WTC11 (cell line): Measurements from ENCODE around the gene BDH1. TPM values are rescaled to one million over a fixed set of nuclear protein-coding genes. Genes with fewer than 3 reads are reported as not detected.

ENCODE experiments used
- ATAC-seq: fragments of 200-7000 bp; cut with Tn5 transposase; 2 replicates; pipeline ENCODE4 v1.10.0; 2021; ENCODE audit warnings: mild to moderate bottlenecking, moderate library complexity
- CTCF ChIA-PET: fragments of 300-600 bp; sonication (Branson Sonifier 250); formaldehyde crosslinking; loops from one replicate; lab custom pipeline; 2021; ENCODE audit warnings: antibody characterized with exemption; lab: Charles Lee
- POLR2A ChIA-PET: fragments of 350-600 bp; sonication (Branson Sonifier 250); formaldehyde crosslinking; loops from one replicate; lab custom pipeline; 2021; ENCODE audit warnings: antibody characterized with exemption; lab: Charles Lee
- DNase-seq: peaks from one replicate; pipeline ENCODE4 v3.0.0; 2021; ENCODE audit warnings: low spot score
- H3K27ac Mint-ChIP-seq: 2 replicates; pipeline ENCODE4 v1.8.0; 2021; ENCODE audit warnings: mixed read lengths
- H3K27me3 Mint-ChIP-seq: 2 replicates; pipeline ENCODE4 v1.8.0; 2021; ENCODE audit warnings: low read depth, mild to moderate bottlenecking, moderate library complexity, mixed read lengths
- H3K36me3 Mint-ChIP-seq: 2 replicates; pipeline ENCODE4 v1.8.0; 2021; ENCODE audit warnings: mixed read lengths
- H3K4me1 Mint-ChIP-seq: 2 replicates; pipeline ENCODE4 v1.8.0; 2022; ENCODE audit warnings: mixed read lengths
- H3K4me3 Mint-ChIP-seq: 2 replicates; pipeline ENCODE4 v1.8.0; 2021; ENCODE audit warnings: mild to moderate bottlenecking, moderate library complexity, mixed read lengths
- H3K9me3 Mint-ChIP-seq: 2 replicates; pipeline ENCODE4 v1.8.0; 2021; ENCODE audit warnings: mixed read lengths
- CBFB ChIP-seq: sonication (generic); formaldehyde crosslinking; IDR thresholded peaks from 2 replicates; pipeline ENCODE4 v1.8.1; 2022; ENCODE audit warnings: mild to moderate bottlenecking, low read depth, missing genetic modification reagents
- CREB1 ChIP-seq: sonication (generic); formaldehyde crosslinking; IDR thresholded peaks from 2 replicates; pipeline ENCODE4 v1.8.0; 2023; ENCODE audit warnings: mild to moderate bottlenecking, missing genetic modification reagents
- CREM ChIP-seq: sonication (generic); formaldehyde crosslinking; IDR thresholded peaks from 2 replicates; pipeline ENCODE4 v1.8.1; 2022; ENCODE audit warnings: mild to moderate bottlenecking, missing genetic modification reagents, moderate library complexity
- FOXJ3 ChIP-seq: sonication (generic); formaldehyde crosslinking; IDR thresholded peaks from 2 replicates; pipeline ENCODE4 v1.9.0; 2021; ENCODE audit warnings: missing genetic modification reagents, mild to moderate bottlenecking, borderline replicate concordance
- FOXP1 ChIP-seq: sonication (generic); formaldehyde crosslinking; IDR thresholded peaks from 2 replicates; pipeline ENCODE4 v1.8.0; 2022; ENCODE audit warnings: missing genetic modification reagents, mild to moderate bottlenecking, moderate library complexity, borderline replicate concordance
- GABPB1 ChIP-seq: sonication (generic); formaldehyde crosslinking; IDR thresholded peaks from 2 replicates; pipeline ENCODE4 v1.8.1; 2023; ENCODE audit warnings: mild to moderate bottlenecking, missing genetic modification reagents
- MXD4 ChIP-seq: fragments of 250-450 bp; sonication (Bioruptor Pico); IDR thresholded peaks from 2 replicates; pipeline ENCODE4 v1.8.0; 2021; ENCODE audit warnings: mild to moderate bottlenecking, moderate library complexity, borderline replicate concordance
- MYBL2 ChIP-seq: sonication (generic); formaldehyde crosslinking; IDR thresholded peaks from 2 replicates; pipeline ENCODE4 v1.8.1; 2023; ENCODE audit warnings: mild to moderate bottlenecking, moderate library complexity, missing genetic modification reagents
- NFE2L1 ChIP-seq: sonication (generic); formaldehyde crosslinking; IDR thresholded peaks from 2 replicates; pipeline ENCODE4 v1.8.1; 2023; ENCODE audit warnings: missing genetic modification reagents
- NFYB ChIP-seq: sonication (generic); formaldehyde crosslinking; conservative IDR thresholded peaks from 2 replicates; pipeline ENCODE4 v1.8.0; 2022; ENCODE audit warnings: low read depth, missing genetic modification reagents
- RORB ChIP-seq: fragments of 250-450 bp; sonication (Bioruptor Pico); IDR thresholded peaks from 2 replicates; pipeline ENCODE4 v1.9.0; 2021; ENCODE audit warnings: mild to moderate bottlenecking
- SMAD4 ChIP-seq: sonication (generic); formaldehyde crosslinking; IDR thresholded peaks from 2 replicates; pipeline ENCODE4 v1.8.0; 2022; ENCODE audit warnings: mild to moderate bottlenecking, missing genetic modification reagents
- TEAD1 ChIP-seq: sonication (generic); formaldehyde crosslinking; IDR thresholded peaks from 2 replicates; pipeline ENCODE4 v1.8.0; 2022; ENCODE audit warnings: mild to moderate bottlenecking, missing genetic modification reagents
- ZNF416 ChIP-seq: fragments of 250-450 bp; sonication (Bioruptor Pico); IDR thresholded peaks from 2 replicates; pipeline ENCODE4 v1.9.0; 2021; ENCODE audit warnings: mild to moderate bottlenecking, inconsistent platforms
- ZNF423 ChIP-seq: fragments of 250-450 bp; sonication (Bioruptor Pico); IDR thresholded peaks from 2 replicates; pipeline ENCODE4 v2.1.2; 2022; ENCODE audit warnings: mild to moderate bottlenecking, moderate library complexity
- total RNA-seq: library from RNA; stranded (reverse); gene quantifications from 3 replicates; pipeline ENCODE4 v1.2.3, GENCODE V29; 2021
- TF ChIP-seq, protein P1 (sequence below): sonication (generic); formaldehyde crosslinking; IDR thresholded peaks from 2 replicates; pipeline ENCODE4 v1.8.1; 2023; ENCODE audit warnings: mild to moderate bottlenecking, missing genetic modification reagents
- TF ChIP-seq, protein P2 (sequence below): sonication (generic); formaldehyde crosslinking; IDR thresholded peaks from 2 replicates; pipeline ENCODE4 v1.8.1; 2022; ENCODE audit warnings: mild to moderate bottlenecking, missing genetic modification reagents, moderate library complexity, borderline replicate concordance
- TF ChIP-seq, protein P3 (sequence below): sonication (generic); formaldehyde crosslinking; IDR thresholded peaks from 2 replicates; pipeline ENCODE4 v1.8.1; 2023; ENCODE audit warnings: mild to moderate bottlenecking, missing genetic modification reagents, moderate library complexity
- TF ChIP-seq, protein P4 (sequence below): sonication (generic); formaldehyde crosslinking; IDR thresholded peaks from 2 replicates; pipeline ENCODE4 v1.8.1; 2023; ENCODE audit warnings: mild to moderate bottlenecking, missing genetic modification reagents

The BDH1 gene
- total RNA-seq, 1 experiment from 2014 or later, result 26.8 TPM

DNA sequence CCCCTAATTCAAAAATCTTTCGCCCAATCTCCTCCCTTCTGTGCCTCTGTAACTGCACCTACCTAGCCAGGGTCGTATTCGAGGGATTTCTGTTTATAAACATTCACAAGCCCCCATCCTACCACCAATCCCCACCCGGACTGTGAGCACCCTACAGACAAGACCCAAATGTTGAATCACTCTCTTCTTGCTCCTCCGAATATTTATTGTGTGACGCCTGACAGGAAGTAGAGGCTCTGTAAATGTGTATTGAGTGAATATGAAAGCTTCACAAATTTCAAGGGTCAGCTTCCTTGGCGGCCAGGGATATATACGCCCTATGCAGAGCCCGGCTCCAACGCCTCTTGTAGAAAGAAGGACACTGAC, 1.6 kb downstream of the BDH1 start (continued):
- TF ChIP-seq, protein P1, sequence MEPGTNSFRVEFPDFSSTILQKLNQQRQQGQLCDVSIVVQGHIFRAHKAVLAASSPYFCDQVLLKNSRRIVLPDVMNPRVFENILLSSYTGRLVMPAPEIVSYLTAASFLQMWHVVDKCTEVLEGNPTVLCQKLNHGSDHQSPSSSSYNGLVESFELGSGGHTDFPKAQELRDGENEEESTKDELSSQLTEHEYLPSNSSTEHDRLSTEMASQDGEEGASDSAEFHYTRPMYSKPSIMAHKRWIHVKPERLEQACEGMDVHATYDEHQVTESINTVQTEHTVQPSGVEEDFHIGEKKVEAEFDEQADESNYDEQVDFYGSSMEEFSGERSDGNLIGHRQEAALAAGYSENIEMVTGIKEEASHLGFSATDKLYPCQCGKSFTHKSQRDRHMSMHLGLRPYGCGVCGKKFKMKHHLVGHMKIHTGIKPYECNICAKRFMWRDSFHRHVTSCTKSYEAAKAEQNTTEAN, result no peak
- no peak for TF ChIP-seq CBFB (CRISPR knock-in tag)

DNA sequence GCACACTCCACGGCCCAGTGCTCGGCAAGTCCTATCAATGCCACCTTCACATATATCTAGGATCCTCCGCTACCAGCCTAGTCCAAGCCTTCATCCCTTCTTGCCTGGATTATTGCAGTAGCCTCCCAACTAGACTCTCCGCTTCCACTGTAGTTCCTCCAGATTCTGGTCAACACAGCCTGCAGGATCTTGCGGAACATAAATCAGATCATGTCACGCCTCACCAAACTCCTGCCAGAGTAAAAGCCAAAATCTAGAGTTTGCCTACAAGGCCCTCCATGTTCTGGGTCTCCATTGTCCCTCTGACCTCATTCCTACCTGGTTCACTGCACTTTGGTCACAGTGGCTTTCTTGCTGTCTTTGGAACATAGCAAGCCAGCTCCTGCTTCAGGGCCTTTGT, 3.6 kb downstream of the BDH1 start:
- Mint-ChIP-seq H3K4me1 (peaks cover 60% of the 10 kb centered on the region), H3K36me3 (0 out of 2 replicates have a peak, but pooled peaks cover 5% of the 10 kb centered on the region), H3K27ac (no peak overlapping the region), H3K9me3 (no peaks in the 10 kb centered on the region), H3K4me3 (no peak overlapping the region), H3K27me3 (peaks cover 12% of the 10 kb centered on the region)
- no peak for TF ChIP-seq FOXP1 (CRISPR knock-in tag)
- no peak for TF ChIP-seq SMAD4
- TF ChIP-seq NFYB (CRISPR knock-in tag), result no peak
- no peak for TF ChIP-seq GABPB1 (CRISPR knock-in tag)
- TF ChIP-seq FOXJ3, result no peak
- no peak for TF ChIP-seq TEAD1 (CRISPR knock-in tag)
- TF ChIP-seq ZNF416 (CRISPR knock-in tag), result no peak
- TF ChIP-seq RORB (CRISPR knock-in tag), result no peak
- no peak for TF ChIP-seq MXD4 (CRISPR knock-in tag)
- TF ChIP-seq, protein P2, sequence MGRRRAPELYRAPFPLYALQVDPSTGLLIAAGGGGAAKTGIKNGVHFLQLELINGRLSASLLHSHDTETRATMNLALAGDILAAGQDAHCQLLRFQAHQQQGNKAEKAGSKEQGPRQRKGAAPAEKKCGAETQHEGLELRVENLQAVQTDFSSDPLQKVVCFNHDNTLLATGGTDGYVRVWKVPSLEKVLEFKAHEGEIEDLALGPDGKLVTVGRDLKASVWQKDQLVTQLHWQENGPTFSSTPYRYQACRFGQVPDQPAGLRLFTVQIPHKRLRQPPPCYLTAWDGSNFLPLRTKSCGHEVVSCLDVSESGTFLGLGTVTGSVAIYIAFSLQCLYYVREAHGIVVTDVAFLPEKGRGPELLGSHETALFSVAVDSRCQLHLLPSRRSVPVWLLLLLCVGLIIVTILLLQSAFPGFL (CRISPR knock-in tag), result no peak
- TF ChIP-seq CREM (CRISPR knock-in tag), result no peak
- TF ChIP-seq MYBL2 (CRISPR knock-in tag), result no peak
- TF ChIP-seq, protein P3, sequence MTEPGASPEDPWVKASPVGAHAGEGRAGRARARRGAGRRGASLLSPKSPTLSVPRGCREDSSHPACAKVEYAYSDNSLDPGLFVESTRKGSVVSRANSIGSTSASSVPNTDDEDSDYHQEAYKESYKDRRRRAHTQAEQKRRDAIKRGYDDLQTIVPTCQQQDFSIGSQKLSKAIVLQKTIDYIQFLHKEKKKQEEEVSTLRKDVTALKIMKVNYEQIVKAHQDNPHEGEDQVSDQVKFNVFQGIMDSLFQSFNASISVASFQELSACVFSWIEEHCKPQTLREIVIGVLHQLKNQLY, result no peak
- no peak for TF ChIP-seq CREB1
- TF ChIP-seq, protein P4, sequence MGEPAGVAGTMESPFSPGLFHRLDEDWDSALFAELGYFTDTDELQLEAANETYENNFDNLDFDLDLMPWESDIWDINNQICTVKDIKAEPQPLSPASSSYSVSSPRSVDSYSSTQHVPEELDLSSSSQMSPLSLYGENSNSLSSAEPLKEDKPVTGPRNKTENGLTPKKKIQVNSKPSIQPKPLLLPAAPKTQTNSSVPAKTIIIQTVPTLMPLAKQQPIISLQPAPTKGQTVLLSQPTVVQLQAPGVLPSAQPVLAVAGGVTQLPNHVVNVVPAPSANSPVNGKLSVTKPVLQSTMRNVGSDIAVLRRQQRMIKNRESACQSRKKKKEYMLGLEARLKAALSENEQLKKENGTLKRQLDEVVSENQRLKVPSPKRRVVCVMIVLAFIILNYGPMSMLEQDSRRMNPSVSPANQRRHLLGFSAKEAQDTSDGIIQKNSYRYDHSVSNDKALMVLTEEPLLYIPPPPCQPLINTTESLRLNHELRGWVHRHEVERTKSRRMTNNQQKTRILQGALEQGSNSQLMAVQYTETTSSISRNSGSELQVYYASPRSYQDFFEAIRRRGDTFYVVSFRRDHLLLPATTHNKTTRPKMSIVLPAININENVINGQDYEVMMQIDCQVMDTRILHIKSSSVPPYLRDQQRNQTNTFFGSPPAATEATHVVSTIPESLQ (CRISPR knock-in tag), result no peak
- CTCF ChIA-PET, result no interaction called here
- POLR2A ChIA-PET, result no interaction called here
- DNase-seq (no peak), ATAC-seq (no peak)

DNA sequence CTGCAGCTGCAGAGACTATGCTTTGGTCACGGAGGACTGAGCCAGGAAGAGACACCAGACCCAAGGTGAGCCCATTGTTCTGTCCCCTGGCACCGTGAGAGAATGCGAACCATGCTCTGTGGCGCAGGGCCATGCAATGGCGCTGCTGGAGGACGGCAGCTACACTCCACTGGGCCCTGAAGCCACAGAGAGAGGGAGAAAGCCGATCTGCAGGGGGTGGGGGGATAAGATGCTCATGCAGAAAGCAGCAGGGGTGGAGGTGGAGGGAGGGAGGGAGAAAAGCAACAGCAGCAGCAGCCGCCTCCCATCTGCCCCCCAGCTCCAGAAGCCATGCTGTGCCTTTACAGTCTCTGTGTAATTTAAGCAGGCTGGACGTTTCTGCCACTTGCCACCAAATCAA, 5.3 kb downstream of the BDH1 start:
- ATAC-seq, result no peak
- H3K27ac Mint-ChIP-seq, result 0 out of 2 replicates have a peak overlapping the region, but pooled peaks have one; percentile 68
- CTCF ChIA-PET, result interaction anchor here (0.5 to 4.7 kb wide), 5 partner anchors 10 to 229 kb away, joined by 3 to 44 read pairs (median 3); no protein-coding TSS in a partner anchor
- peaks cover 53% of the 10 kb centered on the region for H3K4me1 Mint-ChIP-seq
- peak; percentile 42 for DNase-seq
- no peaks in the 10 kb centered on the region; the same call in 1 of the 2 replicates for H3K27me3 Mint-ChIP-seq
- peaks cover 7% of the 10 kb centered on the region; the same call in 1 of the 2 replicates for H3K36me3 Mint-ChIP-seq
- TF ChIP-seq ZNF423 (CRISPR knock-in tag), result peak; percentile 16; the same call in 1 of the 2 replicates
- TF ChIP-seq, protein P3, result no peak
- no peak for TF ChIP-seq NFE2L1 (CRISPR knock-in tag)
- H3K9me3 Mint-ChIP-seq, result no peaks in the 10 kb centered on the region
- POLR2A ChIA-PET, result no interaction called here
- H3K4me3 Mint-ChIP-seq, result no peak overlapping the region
